Calu3 (cell line): Measurements from ENCODE around the gene RBMX. TPM values are rescaled to one million over a fixed set of nuclear protein-coding genes. Genes with fewer than 3 reads are reported as not detected.
"Not testable (repeated sequence)": the region's sequence is repeated elsewhere in the genome, so short reads cannot be mapped to it uniquely, and the experiment has no call there.

Experiments
- BruUV-seq: library from RNA; stranded (reverse); fragments of 400-500 nt; replicated peaks from 2 replicates; lab custom pipeline; 2021; lab: Mats Ljungman, UMichigan
- CTCF ChIA-PET: fragments of 300-600 bp; sonication (Branson Sonifier 250); formaldehyde crosslinking; loops from one replicate; lab custom pipeline; 2022; ENCODE audit warnings: antibody characterized with exemption; lab: Charles Lee
- DNase-seq: peaks from one replicate; pipeline ENCODE4 v3.0.0; 2022
- H3K27ac Mint-ChIP-seq: one replicate; pipeline ENCODE4 v1.8.0; 2022; ENCODE audit warnings: mixed read lengths; ENCODE audit not compliant: unreplicated experiment
- H3K27me3 Mint-ChIP-seq: one replicate; pipeline ENCODE4 v1.8.0; 2022; ENCODE audit warnings: mixed read lengths; ENCODE audit not compliant: unreplicated experiment
- H3K36me3 Mint-ChIP-seq: one replicate; pipeline ENCODE4 v1.8.0; 2022; ENCODE audit warnings: mild to moderate bottlenecking, moderate library complexity, mixed read lengths; ENCODE audit not compliant: insufficient read depth, unreplicated experiment
- H3K4me1 Mint-ChIP-seq: one replicate; pipeline ENCODE4 v1.8.0; 2022; ENCODE audit warnings: mild to moderate bottlenecking, low read depth, mixed read lengths; ENCODE audit not compliant: unreplicated experiment
- H3K4me3 Mint-ChIP-seq: one replicate; pipeline ENCODE4 v1.8.0; 2022; ENCODE audit warnings: mild to moderate bottlenecking, low read depth, moderate library complexity, mixed read lengths; ENCODE audit not compliant: unreplicated experiment
- H3K9me3 Mint-ChIP-seq: one replicate; pipeline ENCODE4 v1.8.0; 2022; ENCODE audit warnings: low read depth, mixed read lengths; ENCODE audit not compliant: unreplicated experiment
- CTCF ChIP-seq: fragments of 200-600 bp; IDR thresholded peaks from one replicate; pipeline ENCODE4 v1.8.0; 2022; ENCODE audit warnings: antibody characterized with exemption; ENCODE audit not compliant: unreplicated experiment
- intact Hi-C: fragments of 100-400 bp; cut with micrococcal nuclease; formaldehyde crosslinking; loops from one replicate; pipeline ENCODE4 v1.10.0; 2022; ENCODE audit not compliant: unreplicated experiment
- total RNA-seq: library from RNA; stranded (reverse); gene quantifications from 2 replicates; pipeline ENCODE4 v1.2.3, GENCODE V29; 2022

The RBMX gene
- total RNA-seq, 1 experiment from 2014 or later: 252 TPM

GRCh38 chrX:136907621-136908020 is 27.1 kb upstream of the RBMX start:
- H3K36me3 Mint-ChIP-seq: peaks cover 23% of the 10 kb centered on the region
- BruUV-seq: no TSS peak
- H3K4me3 Mint-ChIP-seq: no peak overlapping the region
- CTCF ChIA-PET: no interaction called here
- H3K4me1 Mint-ChIP-seq: peaks cover 17% of the 10 kb centered on the region
- intact Hi-C loops: no loop called here
- DNase-seq: no peak
- H3K9me3 Mint-ChIP-seq: no peaks in the 10 kb centered on the region
- TF ChIP-seq CTCF: no peak
- no peak overlapping the region for H3K27ac Mint-ChIP-seq
- no peaks in the 10 kb centered on the region for H3K27me3 Mint-ChIP-seq

GRCh38 chrX:136906921-136907510 is 26.5 kb upstream of the RBMX start:
- no peak for DNase-seq
- no peak for TF ChIP-seq CTCF
- Mint-ChIP-seq H3K4me1 (peaks cover 13% of the 10 kb centered on the region), H3K36me3 (peaks cover 20% of the 10 kb centered on the region), H3K27me3 (no peaks in the 10 kb centered on the region), H3K4me3 (no peak overlapping the region), H3K27ac (no peak overlapping the region), H3K9me3 (no peaks in the 10 kb centered on the region)
- no TSS peak for BruUV-seq
- CTCF ChIA-PET: no interaction called here
- intact Hi-C loops: no loop called here

GRCh38 chrX:136904067-136904466 is 23.5 kb upstream of the RBMX start:
- H3K9me3 Mint-ChIP-seq, intact Hi-C loops, DNase-seq: not testable (repeated sequence)

GRCh38 chrX:136900071-136900470 is 19.5 kb upstream of the RBMX start:
- not testable (repeated sequence) for DNase-seq, H3K27ac Mint-ChIP-seq, H3K9me3 Mint-ChIP-seq

More at GRCh38 chrX:136904067-136904466, 23.5 kb upstream of the RBMX start:
- not testable (repeated sequence) for H3K27ac Mint-ChIP-seq, H3K4me3 Mint-ChIP-seq, H3K4me1 Mint-ChIP-seq, H3K27me3 Mint-ChIP-seq, BruUV-seq, H3K36me3 Mint-ChIP-seq
- CTCF ChIA-PET: interaction anchor here (0.8 kb wide), 1 partner anchor 11 kb away, joined by 3 read pairs; no protein-coding TSS in a partner anchor

GRCh38 chrX:136899221-136899620 is 18.7 kb upstream of the RBMX start:
- no peak overlapping the region for H3K4me3 Mint-ChIP-seq
- H3K9me3 Mint-ChIP-seq: no peaks in the 10 kb centered on the region
- H3K27ac Mint-ChIP-seq: no peak overlapping the region
- DNase-seq: no peak
- CTCF ChIA-PET: no interaction called here
- H3K36me3 Mint-ChIP-seq: peaks cover 4% of the 10 kb centered on the region
- no peaks in the 10 kb centered on the region for H3K4me1 Mint-ChIP-seq
- intact Hi-C loops: no loop called here
- BruUV-seq: no TSS peak
- no peak for TF ChIP-seq CTCF
- H3K27me3 Mint-ChIP-seq: no peaks in the 10 kb centered on the region

More at GRCh38 chrX:136900071-136900470, 19.5 kb upstream of the RBMX start:
- CTCF ChIA-PET, H3K4me1 Mint-ChIP-seq, intact Hi-C loops, H3K27me3 Mint-ChIP-seq, H3K4me3 Mint-ChIP-seq, BruUV-seq, H3K36me3 Mint-ChIP-seq: not testable (repeated sequence)

- H3K4me1 Mint-ChIP-seq, H3K36me3 Mint-ChIP-seq, CTCF ChIA-PET, H3K27ac Mint-ChIP-seq, H3K9me3 Mint-ChIP-seq, H3K27me3 Mint-ChIP-seq, intact Hi-C loops, H3K4me3 Mint-ChIP-seq, BruUV-seq, DNase-seq: not testable (repeated sequence)
Observed at GRCh38 chrX:136898752-136899151, 18.2 kb upstream of the RBMX start.
